Kidney (tissue), 14 donors: Measurements from ENCODE around the gene FAM107A. TPM values are rescaled to one million over a fixed set of nuclear protein-coding genes. Genes with fewer than 3 reads are reported as not detected.

Source experiments
- DNase-seq, 5 donors: peaks; one replicate each; pipeline ENCODE4 v3.0.0-alpha.2; 2013 to 2020
- FAIRE-seq: peaks from 2 replicates; lab custom pipeline; 2012; peaks lifted over from hg19 to GRCh38; lab: Jason Lieb, UNC
- H3K27ac ChIP-seq, 2 donors: one replicate each; pipeline ENCODE4 v1.7.0; 2013; ENCODE audit warnings: low read depth in 2 of 2, low read length in 2 of 2, inconsistent platforms in 1 of 2
- H3K27me3 ChIP-seq: one replicate; pipeline ENCODE4 v1.7.1; 2013; ENCODE audit warnings: low read length, inconsistent platforms; ENCODE audit not compliant: control insufficient read depth, insufficient read depth
- H3K36me3 ChIP-seq, 3 donors: one replicate each; pipeline versions ENCODE4 v1.7.0 to v1.7.1; 2013; ENCODE audit warnings: low read length in 3 of 3, control low read depth in 1 of 3, inconsistent platforms in 1 of 3; ENCODE audit not compliant: insufficient read depth in 3 of 3, control insufficient read depth in 2 of 3
- H3K4me1 ChIP-seq, 3 donors: one replicate each; pipeline versions ENCODE4 v1.7.0 to v1.7.1; 2013; ENCODE audit warnings: low read length in 3 of 3, inconsistent platforms in 1 of 3, low read depth in 1 of 3; ENCODE audit not compliant: control insufficient read depth in 2 of 3, insufficient read depth in 2 of 3
- H3K4me3 ChIP-seq, 3 donors: one replicate each; pipeline versions ENCODE4 v1.7.0 to v1.8.1; 2013; ENCODE audit warnings: low read length in 3 of 3, control low read depth in 1 of 3, inconsistent platforms in 1 of 3
- H3K9ac ChIP-seq, 3 donors: one replicate each; pipeline versions ENCODE4 v1.7.0 to v1.7.1; 2013; ENCODE audit warnings: low read length in 3 of 3, control low read depth in 1 of 3, inconsistent platforms in 1 of 3
- H3K9me3 ChIP-seq, 3 donors: one replicate each; pipeline versions ENCODE4 v1.7.0 to v1.7.1; 2013; ENCODE audit warnings: low read length in 3 of 3, control low read depth in 1 of 3, inconsistent platforms in 1 of 3; ENCODE audit not compliant: control insufficient read depth in 2 of 3, insufficient read depth in 1 of 3
- intact Hi-C: fragments of 100-400 bp; cut with DNase I; formaldehyde crosslinking; loops from one replicate; pipeline ENCODE4 v1.11.1; 2022
- polyA plus RNA-seq: library from polyadenylated mRNA; stranded (reverse); fragments of 350-450 nt; fragmentation: Illumina TruSeq; extraction: RNeasy Lipid Tissue Mini Kit (QIAGEN cat#74804); gene quantifications from one replicate; pipeline ENCODE4 v1.2.3, GENCODE V29; 2014; ENCODE audit warnings: low read depth, low replicate concordance; ENCODE audit not compliant: insufficient read depth
- total RNA-seq: library from RNA; stranded (reverse); fragmentation: NEBNext Ultra II Directional; extraction: Animal tissue kit (Norgen Biotek cat#: 25700); gene quantifications from one replicate; pipeline ENCODE4 v1.2.1, GENCODE V29; 2021
- TF ChIP-seq, protein P1 (sequence below): IDR thresholded peaks from 3 replicates; pipeline ENCODE4 v1.5.1; 2012; ENCODE audit warnings: mild to moderate bottlenecking, moderate library complexity, borderline replicate concordance; ENCODE audit not compliant: insufficient read depth; ENCODE audit errors: extremely low read depth
- donor health status: control.
- donor health status: control.
- donor health status: control.
- donor health status: control.
- donor health status: control.
- donor health status: DM: yes; HTN: yes; CAD: no.
- donor health status: Normal renal cell carcinoma (clear cell type).

FAM107A gene
- total and polyA plus RNA-seq, 2 donors from 2014 or later, result 52.5 to 180 TPM

DNA sequence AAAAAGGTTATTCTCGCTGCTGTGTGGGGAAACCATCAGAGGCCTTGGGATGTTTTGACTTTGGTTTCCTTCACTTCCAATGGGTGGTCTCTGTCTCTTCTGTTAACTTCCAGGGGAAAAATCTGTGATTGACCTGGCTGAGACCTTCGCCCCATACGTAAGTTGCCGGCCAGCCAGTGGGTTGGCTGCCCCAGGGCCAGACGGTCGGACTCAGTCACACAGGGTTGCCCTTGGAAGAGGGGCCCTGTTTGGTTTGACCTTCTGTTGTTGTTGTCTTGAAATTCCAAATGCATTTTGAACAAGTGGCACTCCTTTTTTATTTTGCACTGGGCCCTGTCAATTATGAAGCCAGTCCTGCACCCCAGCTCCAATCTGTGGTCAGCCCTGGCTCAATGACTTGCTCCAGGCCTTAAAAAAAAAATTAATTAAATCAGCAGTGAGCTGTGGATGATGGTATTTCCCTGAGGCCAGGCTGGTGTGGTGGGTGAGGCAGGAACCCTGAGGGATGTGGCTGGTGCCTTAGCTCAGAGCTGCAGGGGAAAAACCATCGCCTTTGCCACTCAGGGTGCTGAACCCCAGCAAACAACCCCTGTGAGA lies 4.5 kb downstream of the FAM107A start:
- FAIRE-seq, result no peak
- H3K4me3 ChIP-seq, result no peak overlapping the region
- DNase-seq, result no peak
- H3K4me1 ChIP-seq, result peaks cover 0 to 31% (median 0%) of the 10 kb centered on the region in 3 donors
- no peaks in the 10 kb centered on the region for H3K27me3 ChIP-seq
- no peaks in the 10 kb centered on the region for H3K9me3 ChIP-seq
- TF ChIP-seq, protein P1, sequence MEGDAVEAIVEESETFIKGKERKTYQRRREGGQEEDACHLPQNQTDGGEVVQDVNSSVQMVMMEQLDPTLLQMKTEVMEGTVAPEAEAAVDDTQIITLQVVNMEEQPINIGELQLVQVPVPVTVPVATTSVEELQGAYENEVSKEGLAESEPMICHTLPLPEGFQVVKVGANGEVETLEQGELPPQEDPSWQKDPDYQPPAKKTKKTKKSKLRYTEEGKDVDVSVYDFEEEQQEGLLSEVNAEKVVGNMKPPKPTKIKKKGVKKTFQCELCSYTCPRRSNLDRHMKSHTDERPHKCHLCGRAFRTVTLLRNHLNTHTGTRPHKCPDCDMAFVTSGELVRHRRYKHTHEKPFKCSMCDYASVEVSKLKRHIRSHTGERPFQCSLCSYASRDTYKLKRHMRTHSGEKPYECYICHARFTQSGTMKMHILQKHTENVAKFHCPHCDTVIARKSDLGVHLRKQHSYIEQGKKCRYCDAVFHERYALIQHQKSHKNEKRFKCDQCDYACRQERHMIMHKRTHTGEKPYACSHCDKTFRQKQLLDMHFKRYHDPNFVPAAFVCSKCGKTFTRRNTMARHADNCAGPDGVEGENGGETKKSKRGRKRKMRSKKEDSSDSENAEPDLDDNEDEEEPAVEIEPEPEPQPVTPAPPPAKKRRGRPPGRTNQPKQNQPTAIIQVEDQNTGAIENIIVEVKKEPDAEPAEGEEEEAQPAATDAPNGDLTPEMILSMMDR, result no peak
- intact Hi-C loops, result no loop called here
- H3K27ac ChIP-seq, result peak overlapping the region in 1 of 2 donors; percentile 37
- H3K36me3 ChIP-seq, result no peaks in the 10 kb centered on the region
- H3K9ac ChIP-seq, result no peak overlapping the region

DNA sequence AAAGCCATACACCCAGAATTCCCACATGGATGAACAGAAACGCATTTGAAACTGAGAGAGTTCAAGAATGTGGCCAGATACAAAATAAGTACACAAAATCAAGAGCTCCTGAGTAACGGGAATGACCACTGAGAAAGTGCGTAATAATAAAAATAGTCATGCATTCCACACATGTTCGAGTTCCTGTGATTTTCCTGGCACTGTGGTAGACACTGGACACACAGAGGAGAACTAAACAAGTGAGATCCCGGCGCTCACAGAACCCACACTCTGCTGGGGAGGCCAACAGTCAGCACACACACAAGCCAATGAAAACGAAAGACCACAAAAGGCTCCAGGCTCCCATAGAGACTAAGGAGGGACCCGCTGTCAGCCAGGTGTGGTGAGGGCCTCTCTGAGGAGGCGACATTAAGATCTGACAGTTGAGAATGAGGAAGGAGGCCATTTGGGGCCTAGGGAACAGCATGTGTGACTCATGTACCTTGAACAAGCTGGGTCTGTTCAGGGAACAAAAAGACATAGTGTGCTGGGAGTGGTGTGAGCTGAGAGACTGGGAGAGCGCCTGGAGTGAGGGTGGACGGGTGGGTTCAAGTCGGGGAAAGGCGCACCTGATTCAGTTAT lies 5.1 kb downstream of the FAM107A start:
- Histone ChIP-seq H3K4me1 (peaks cover 0 to 28% (median 0%) of the 10 kb centered on the region in 3 donors), H3K4me3 (no peak overlapping the region), H3K9ac (no peak overlapping the region), H3K9me3 (no peaks in the 10 kb centered on the region), H3K36me3 (no peaks in the 10 kb centered on the region), H3K27ac (no peak overlapping the region), H3K27me3 (no peaks in the 10 kb centered on the region)
- TF ChIP-seq, protein P1, result no peak
- FAIRE-seq (no peak), DNase-seq (no peak)
- intact Hi-C loops, result no loop called here

DNA sequence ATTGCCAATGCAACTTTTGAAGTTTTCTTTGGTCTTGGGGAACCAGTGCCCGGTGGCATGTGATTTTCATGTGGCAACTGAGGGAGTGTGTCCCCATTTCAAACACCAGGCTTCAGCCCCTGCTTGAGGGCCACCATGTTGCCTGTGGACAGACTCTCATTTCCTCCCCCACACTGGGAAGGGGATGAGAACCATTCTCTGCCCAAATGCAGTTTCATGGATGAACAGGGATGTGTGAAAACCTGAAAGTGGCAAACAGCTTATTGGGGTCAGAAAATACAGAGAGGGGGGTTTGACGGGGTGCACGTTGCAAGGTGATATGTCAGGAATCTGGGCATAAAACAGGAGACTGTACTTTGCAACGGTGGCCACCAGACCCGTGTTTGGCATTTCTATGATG lies 6.3 kb downstream of the FAM107A start:
- Histone ChIP-seq H3K4me3 (no peak overlapping the region), H3K9ac (no peak overlapping the region), H3K4me1 (peaks cover 0 to 21% (median 0%) of the 10 kb centered on the region in 3 donors), H3K27ac (no peak overlapping the region), H3K36me3 (no peaks in the 10 kb centered on the region), H3K27me3 (no peaks in the 10 kb centered on the region), H3K9me3 (no peaks in the 10 kb centered on the region)
- intact Hi-C loops, result no loop called here
- DNase-seq, result no peak
- no peak for FAIRE-seq
- TF ChIP-seq, protein P1, result no peak
